Measurements from ENCODE around the gene LMTK3. TPM values are rescaled to one million over a fixed set of nuclear protein-coding genes. Genes with fewer than 3 reads are reported as not detected.

Gene LMTK3
- polyA plus RNA-seq, 1 donor: 0.09 TPM

GRCh38 chr19:48444129-48444935 is 67.3 kb downstream of the LMTK3 start:
- DNase-seq: no peak

DNA sequence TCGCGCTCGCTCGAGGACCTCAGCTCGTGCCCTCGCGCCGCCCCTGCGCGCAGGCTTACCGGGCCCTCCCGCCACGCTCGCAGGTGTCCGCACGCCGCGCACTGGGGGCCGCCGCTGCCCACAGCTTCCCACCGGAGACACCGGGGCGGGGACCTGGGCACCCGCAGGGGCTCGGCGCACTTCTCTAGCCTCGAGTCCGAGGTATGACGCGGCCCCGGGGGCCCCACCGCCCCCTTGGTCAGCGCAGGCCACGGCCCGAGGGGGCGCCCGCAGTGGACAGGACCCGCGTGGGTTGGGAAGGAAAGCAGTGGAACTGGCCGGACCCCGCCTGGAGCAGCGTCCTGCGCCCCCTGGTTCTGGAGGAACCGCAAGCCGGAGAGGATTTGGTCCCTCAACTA is 67.9 kb downstream of the LMTK3 start:
- no peak for DNase-seq

DNA sequence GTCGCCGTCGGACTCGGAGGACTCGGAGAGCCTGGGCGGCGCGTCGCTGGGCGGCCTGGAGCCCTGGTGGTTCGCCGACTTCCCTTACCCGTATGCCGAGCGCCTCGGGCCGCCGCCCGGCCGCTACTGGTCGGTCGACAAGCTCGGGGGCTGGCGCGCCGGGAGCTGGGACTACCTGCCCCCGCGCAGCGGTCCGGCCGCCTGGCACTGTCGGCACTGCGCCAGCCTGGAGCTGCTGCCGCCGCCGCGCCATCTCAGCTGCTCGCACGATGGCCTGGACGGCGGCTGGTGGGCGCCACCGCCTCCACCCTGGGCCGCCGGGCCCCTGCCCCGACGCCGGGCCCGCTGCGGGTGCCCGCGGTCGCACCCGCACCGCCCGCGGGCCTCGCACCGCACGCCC is 68.4 kb downstream of the LMTK3 start:
- DNase-seq: no peak

DNA sequence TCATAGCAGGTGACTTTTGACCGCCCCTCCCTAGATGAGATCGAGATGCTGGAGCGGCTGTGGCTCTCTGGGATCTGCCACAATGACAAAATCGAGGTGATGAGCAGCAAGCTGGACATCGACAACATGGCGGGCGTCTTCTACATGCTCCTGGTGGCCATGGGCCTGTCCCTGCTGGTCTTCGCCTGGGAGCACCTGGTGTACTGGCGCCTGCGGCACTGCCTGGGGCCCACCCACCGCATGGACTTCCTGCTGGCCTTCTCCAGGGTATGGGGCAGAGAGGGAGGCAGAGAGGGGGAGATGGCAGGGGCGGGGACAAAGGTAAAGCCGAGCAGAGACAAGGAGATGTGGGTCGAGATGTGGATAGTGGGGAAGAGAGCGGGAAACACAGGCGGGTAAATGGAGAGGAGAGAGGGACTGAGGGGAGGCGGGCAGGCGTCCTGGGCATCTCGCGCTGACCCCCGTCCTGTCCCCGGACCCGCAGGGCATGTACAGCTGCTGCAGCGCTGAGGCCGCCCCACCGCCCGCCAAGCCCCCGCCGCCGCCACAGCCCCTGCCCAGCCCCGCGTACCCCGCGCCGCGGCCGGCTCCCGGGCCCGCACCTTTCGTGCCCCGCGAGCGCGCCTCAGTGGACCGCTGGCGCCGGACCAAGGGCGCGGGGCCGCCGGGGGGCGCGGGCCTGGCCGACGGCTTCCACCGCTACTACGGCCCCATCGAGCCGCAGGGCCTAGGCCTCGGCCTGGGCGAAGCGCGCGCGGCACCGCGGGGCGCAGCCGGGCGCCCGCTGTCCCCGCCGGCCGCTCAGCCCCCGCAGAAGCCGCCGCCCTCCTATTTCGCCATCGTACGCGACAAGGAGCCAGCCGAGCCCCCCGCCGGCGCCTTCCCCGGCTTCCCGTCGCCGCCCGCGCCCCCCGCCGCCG is 69.3 kb downstream of the LMTK3 start:
- DNase-seq: no peak

GRCh38 chr19:48441360-48442050 is 70.1 kb downstream of the LMTK3 start:
- DNase-seq: no peak

DNA sequence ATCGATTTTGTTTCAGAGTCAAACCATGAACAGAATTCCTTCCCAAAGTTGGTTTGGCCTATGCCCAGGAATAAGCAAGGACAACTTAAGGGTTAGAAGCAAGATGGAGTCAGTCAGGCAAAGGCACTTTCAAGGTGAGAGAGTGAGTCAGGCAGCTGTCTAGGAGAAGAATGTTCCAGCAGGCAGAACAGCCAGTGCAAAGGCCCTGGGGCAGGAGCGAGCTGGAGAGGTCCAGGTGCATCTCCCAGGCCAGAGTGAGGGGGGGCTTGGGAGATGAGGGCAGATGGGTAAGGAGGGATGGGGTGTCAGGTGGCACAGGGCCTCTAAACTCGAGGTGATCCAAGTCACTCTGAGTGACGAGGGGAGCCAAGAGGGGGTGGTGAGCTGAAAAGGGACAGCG is 75.0 kb downstream of the LMTK3 start:
- DNase-seq: no peak

Other genes starting within 250 kb of the LMTK3 start
- gene ZNF114, start 241.8 kb downstream of the LMTK3 start, polyA plus RNA-seq (ENCODE audit: insufficient read length): 2.4 TPM
- gene EMP3, start 186.3 kb downstream of the LMTK3 start, polyA plus RNA-seq (ENCODE audit: insufficient read length): 149 TPM
- 20.6 TPM for gene TMEM143, start 147.9 kb downstream of the LMTK3 start, polyA plus RNA-seq (ENCODE audit: insufficient read length)
- not detected for gene SYNGR4, start 147.5 kb downstream of the LMTK3 start, polyA plus RNA-seq (ENCODE audit: insufficient read length)
- 125 TPM for gene KDELR1, start 120.3 kb downstream of the LMTK3 start, polyA plus RNA-seq (ENCODE audit: insufficient read length)
- 2.5 TPM for gene GRIN2D, start 118.2 kb downstream of the LMTK3 start, polyA plus RNA-seq (ENCODE audit: insufficient read length)
- 26.2 TPM for gene GRWD1, start 65.9 kb downstream of the LMTK3 start, polyA plus RNA-seq (ENCODE audit: insufficient read length)
- 1.2 TPM for gene KCNJ14, start 56.3 kb downstream of the LMTK3 start, polyA plus RNA-seq (ENCODE audit: insufficient read length)
- gene CYTH2, start 42.5 kb downstream of the LMTK3 start, polyA plus RNA-seq (ENCODE audit: insufficient read length): 49.3 TPM
- 0.32 TPM for gene SULT2B1, start 40.3 kb upstream of the LMTK3 start, polyA plus RNA-seq (ENCODE audit: insufficient read length)
- gene SPACA4, start 94.9 kb upstream of the LMTK3 start, polyA plus RNA-seq (ENCODE audit: insufficient read length): not detected
- gene FAM83E, start 103.2 kb upstream of the LMTK3 start, polyA plus RNA-seq (ENCODE audit: insufficient read length): 0.44 TPM
- gene RPL18, start 107.3 kb upstream of the LMTK3 start, polyA plus RNA-seq (ENCODE audit: insufficient read length): 1,775 TPM
- gene SPHK2, start 107.7 kb upstream of the LMTK3 start, polyA plus RNA-seq (ENCODE audit: insufficient read length): 10.7 TPM
- 7.9 TPM for gene DBP, start 125.5 kb upstream of the LMTK3 start, polyA plus RNA-seq (ENCODE audit: insufficient read length)
- 7.8 TPM for gene CA11, start 134.4 kb upstream of the LMTK3 start, polyA plus RNA-seq (ENCODE audit: insufficient read length)
- gene NTN5, start 161.2 kb upstream of the LMTK3 start, polyA plus RNA-seq (ENCODE audit: insufficient read length): 0.72 TPM
- gene FUT2, start 184.1 kb upstream of the LMTK3 start, polyA plus RNA-seq (ENCODE audit: insufficient read length): 1.2 TPM
- 192 TPM for gene MAMSTR, start 207.9 kb upstream of the LMTK3 start, polyA plus RNA-seq (ENCODE audit: insufficient read length)
- 32.8 TPM for gene RASIP1, start 228.8 kb upstream of the LMTK3 start, polyA plus RNA-seq (ENCODE audit: insufficient read length)
- gene IZUMO1, start 235.1 kb upstream of the LMTK3 start, polyA plus RNA-seq (ENCODE audit: insufficient read length): 0.96 TPM
- gene FUT1, start 240.8 kb upstream of the LMTK3 start, polyA plus RNA-seq (ENCODE audit: insufficient read length): 1.2 TPM
- gene FGF21, start 243.7 kb upstream of the LMTK3 start, polyA plus RNA-seq (ENCODE audit: insufficient read length): not detected